NCI-H1048 (cell line): ENCODE data around the gene PELI1.
"Not testable (repeated sequence)": the region's sequence is repeated elsewhere in the genome, so short reads cannot be mapped to it uniquely, and the experiment has no call there.

Experiments
- DNase-seq: peaks from one replicate; lab custom pipeline; 2025; lab: John Stamatoyannopoulos, UW

PELI1 gene

GRCh38 chr2:64085936-64086335 is 58.3 kb downstream of the PELI1 start:
- no peak for DNase-seq

GRCh38 chr2:64081046-64081445 is 63.2 kb downstream of the PELI1 start:
- no peak for DNase-seq

- no peak for DNase-seq
Observed at GRCh38 chr2:64080179-64080578, 64.0 kb downstream of the PELI1 start.

GRCh38 chr2:64079688-64080087 is 64.5 kb downstream of the PELI1 start:
- not testable (repeated sequence) for DNase-seq

GRCh38 chr2:64076828-64077227 is 67.4 kb downstream of the PELI1 start:
- DNase-seq, result not testable (repeated sequence)

- not testable (repeated sequence) for DNase-seq
Observed at GRCh38 chr2:64074616-64075015, 69.6 kb downstream of the PELI1 start.

- no peak for DNase-seq
Observed at GRCh38 chr2:64067326-64067725, 76.9 kb downstream of the PELI1 start.

- no peak for DNase-seq
Observed at GRCh38 chr2:64065516-64065915, 78.7 kb downstream of the PELI1 start.

GRCh38 chr2:64063924-64064331 is 80.3 kb downstream of the PELI1 start:
- DNase-seq, result no peak

GRCh38 chr2:64063454-64063853 is 80.8 kb downstream of the PELI1 start:
- no peak for DNase-seq

- DNase-seq, result no peak
Observed at GRCh38 chr2:64062840-64063239, 81.4 kb downstream of the PELI1 start.

- DNase-seq, result no peak
Observed at GRCh38 chr2:64059270-64059669, 85.0 kb downstream of the PELI1 start.

GRCh38 chr2:64056021-64056420 is 88.2 kb downstream of the PELI1 start:
- DNase-seq, result no peak

- no peak for DNase-seq
Observed at GRCh38 chr2:64054161-64054915, 89.9 kb downstream of the PELI1 start.

- peak; percentile 9 for DNase-seq
Observed at GRCh38 chr2:64052463-64053241, 91.6 kb downstream of the PELI1 start.

GRCh38 chr2:64049633-64050220 is 94.5 kb downstream of the PELI1 start:
- no peak for DNase-seq

GRCh38 chr2:64045938-64046337 is 98.3 kb downstream of the PELI1 start:
- no peak for DNase-seq
